Tongue (tissue), 2 donors: ENCODE results near the gene C19orf25. TPM values are rescaled to one million over a fixed set of nuclear protein-coding genes. Genes with fewer than 3 reads are reported as not detected.
"Not testable (repeated sequence)": the region's sequence is repeated elsewhere in the genome, so short reads cannot be mapped to it uniquely, and the experiment has no call there.

Source experiments
- DNase-seq: peaks from one replicate; pipeline ENCODE4 v3.0.0-alpha.2; 2015
- total RNA-seq: library from RNA; depleted of rRNA; stranded (reverse); fragments of >200 nt; gene quantifications from one replicate; pipeline ENCODE4 v1.2.3, GENCODE V29; 2014

The C19orf25 gene
- total RNA-seq, 1 donor from 2014 or later = 14.6 TPM

DNA sequence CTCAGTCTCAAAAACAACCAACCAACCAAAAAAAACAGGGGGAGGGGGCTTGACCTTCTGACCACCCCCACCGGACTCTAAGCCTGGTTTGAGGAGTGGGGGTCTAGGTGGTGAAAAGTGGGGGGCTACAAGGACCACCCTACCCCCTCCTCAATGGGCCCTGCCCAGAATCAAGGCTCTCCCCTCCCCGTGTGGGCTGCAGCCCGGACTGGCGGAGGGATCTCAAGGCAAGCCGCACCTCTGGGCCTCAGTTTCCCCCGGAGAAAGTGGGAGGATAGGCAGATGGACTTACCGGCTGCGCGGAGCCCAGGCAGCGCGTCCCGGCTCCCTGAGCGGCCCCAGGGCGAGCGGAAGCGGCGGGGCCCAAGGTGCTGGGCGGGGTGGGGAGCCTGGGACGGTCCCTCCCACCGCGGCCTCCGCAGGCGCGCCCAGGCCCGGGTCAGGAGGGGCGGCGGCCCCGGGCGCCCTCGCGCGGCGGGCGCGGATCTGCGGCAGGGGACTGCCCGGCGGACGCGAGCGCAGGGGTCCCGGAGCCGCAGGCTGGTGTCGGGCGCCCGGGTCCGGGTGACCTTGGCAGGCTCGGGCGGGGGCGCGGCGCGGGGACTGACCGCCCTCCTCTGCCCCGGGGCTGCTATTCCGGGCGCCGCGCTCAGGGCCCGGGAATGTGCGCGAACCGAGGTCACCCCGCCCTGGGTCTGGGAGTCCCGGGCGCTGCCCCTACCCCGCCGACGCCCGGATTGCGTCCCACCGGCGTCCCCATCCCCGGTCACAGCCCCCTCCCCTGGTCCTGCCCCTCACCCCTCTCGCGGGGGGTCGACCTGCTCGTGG is 33.9 kb upstream of the C19orf25 start, which contains the start of gene ADAMTSL5:
Gene ADAMTSL5, minus strand, starts transcription at position 349 of the 828 bp plus-strand sequence. CDS start 2,076 bp downstream, outside the sequence.
- peak; percentile 69 for DNase-seq

DNA sequence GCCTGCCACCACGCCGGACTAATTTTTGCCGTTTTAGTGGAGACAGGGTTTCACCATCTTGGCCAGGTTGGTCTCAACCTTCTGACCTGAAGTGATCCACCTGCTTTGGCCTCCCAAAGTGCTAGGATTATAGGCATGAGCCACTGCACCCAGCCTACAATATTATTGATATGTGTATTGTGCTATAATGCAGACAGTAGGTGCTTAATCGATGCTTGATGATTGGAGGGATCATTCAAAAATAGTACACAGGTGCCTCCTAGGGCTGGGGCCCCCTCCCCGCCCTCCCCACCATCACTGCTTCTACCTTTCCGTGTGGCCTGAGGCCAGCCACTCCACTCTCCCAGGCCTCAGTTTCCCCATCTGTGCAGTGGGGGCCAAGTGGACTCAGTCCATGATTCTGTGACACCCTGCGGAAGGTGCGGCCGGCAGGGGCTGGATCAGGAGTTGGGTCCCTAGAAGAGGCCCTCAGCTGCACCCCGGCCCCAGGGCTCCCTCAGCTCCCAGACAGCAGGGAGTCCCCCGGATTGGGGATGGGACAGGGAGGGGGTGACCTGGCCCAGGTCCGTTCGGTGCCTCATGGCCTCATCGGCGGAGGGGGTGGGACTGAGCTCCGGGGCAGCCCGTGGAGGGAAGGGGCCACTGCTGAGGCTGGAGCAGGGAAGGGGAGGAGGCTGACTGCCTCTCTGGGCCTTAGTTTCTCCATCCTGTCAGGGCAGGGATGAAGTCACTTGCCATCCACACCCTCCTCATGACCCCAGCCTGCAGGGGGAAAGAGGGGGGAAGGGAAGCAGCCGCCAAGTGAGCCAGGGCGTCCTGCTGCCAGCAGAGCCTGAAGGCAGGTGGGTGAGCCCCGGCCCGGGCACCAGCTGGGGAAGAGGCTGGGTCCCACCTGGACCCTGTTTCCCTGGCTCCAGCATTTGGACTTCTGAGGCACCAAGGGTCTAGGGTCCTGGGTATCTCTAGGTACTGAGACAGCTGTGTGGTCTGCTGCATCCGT is 32.6 kb upstream of the C19orf25 start:
- no peak for DNase-seq

DNA sequence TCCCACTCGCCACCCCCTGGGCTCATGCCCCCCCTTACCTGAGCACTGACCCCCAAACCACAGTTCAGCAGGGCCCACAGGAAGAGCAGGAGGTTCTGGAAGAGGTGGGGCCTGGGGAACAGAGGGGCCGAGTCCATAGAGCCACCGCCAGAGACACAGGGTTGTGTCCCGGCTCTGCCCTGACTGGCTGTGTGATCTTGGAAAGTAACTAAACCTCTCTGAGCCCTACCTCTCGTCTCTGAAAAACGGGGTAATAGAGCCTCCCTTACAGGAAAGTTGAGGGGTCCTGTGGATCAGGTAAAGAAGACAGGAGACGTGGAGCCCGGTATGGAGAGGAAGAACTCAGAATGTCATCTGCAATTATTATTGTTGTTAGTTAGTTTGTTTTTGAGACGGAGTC is 31.8 kb upstream of the C19orf25 start:
- DNase-seq = no peak

DNA sequence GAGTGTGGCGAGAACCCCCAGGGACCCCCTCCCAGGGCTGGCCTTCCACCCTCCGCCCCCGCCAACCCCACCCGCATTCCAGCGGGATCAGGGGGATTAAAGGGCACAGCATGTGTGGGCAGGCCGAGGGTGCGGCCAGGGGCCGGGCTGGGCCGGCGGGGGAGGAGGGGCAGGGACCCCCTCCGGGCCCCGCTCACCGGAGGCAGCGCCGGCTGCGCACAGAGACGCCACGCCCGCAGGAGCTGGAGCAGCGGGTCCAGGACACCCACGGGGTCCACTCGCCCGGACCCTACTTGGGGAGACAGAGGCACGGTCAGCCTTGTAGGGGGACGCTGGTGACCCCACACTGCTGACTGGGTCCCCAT is 31.4 kb upstream of the C19orf25 start:
- DNase-seq = peak; percentile 73

DNA sequence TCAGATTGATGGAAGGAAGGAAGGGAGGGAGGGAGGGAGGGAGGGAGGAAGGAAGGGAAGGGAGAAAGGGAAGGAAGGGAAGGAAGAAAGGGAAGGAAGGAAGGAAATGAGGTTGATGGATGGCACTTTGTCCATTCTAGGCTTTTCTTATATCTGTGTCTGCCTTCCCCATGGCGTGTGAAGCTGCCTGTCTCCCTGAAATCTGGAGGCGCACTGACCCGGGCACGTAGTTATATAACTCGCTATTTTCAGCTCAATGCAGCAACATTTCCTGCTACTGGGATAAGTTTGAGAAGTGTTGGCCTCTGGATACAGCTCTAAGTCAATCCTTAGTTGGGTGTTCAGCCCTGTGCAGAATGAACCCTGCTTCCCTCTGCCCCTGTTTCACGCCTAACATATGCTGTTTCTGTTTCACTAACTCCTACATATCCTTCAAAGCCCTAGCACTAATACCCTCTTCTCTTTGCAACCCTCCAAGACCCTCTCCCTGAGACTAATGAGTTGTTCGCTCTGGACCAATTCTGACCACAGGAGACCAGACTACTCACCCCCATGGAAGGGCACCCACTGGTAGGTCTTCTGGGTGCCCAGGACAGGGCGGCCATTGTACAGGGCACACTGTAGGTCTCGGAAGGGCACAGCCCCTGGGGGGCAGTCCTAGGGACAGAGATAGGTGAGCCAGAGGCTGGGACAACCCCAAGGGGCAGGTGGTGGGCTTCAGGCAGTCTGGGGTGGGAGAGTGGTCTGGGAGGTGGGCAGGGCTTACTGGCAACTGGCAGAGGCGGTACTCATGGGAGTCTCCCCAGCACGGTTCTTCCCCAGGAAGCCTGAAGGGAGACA is 30.8 kb upstream of the C19orf25 start:
- no peak for DNase-seq

DNA sequence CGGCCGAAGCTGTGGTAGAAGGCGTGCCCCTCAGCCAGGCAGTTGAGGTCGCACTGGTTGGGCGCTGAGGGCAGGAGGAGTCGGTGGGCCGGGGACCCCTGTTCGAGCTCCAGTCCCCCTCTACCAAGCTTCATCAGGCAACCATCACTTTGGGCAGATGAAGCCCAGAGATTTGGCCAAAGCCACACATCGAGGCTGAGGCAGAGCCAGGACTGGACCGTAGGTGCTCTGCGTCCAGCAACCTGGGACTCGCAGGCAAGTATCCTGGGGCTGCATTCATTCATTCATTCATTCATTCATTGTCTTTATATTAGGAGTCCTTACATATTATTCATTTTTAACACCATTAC is 29.5 kb upstream of the C19orf25 start:
- no peak for DNase-seq

DNA sequence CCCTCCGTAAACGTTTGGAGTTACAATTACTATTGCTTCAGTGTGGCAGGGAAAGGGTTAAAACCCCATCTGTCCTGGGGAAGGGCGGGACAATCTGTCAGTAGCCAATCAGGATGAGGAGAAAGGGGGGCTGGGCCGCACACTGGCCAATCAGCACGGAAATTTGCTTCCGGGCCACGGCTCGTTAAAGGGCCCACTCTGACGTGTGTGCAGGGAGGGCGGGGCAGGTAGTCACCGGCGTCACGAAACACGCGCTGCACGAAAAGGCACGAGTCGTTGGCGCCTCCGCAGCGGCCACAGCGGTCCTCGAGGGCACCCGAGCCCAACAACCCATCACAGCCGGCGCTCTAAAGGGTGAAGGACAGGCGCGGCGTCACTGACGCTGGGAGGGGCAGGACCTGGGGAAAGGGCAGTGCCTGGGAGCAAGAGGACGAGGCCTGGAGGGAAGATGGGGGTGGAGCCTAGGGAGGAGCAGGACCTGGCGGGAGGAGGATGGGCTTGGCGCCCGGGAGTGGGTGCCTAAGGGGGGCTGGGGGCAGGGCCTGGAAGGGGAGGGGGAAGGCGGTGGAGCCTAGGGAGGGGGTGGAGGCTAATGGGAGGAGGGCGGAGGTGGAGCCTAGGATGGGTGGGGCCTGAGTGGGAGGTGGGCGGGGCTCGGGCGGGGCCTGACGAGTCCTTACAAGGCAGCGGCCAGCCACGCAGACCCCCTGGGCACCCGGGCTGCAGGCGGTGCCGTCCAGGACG is 28.9 kb upstream of the C19orf25 start:
- DNase-seq = peak; percentile 98

DNA sequence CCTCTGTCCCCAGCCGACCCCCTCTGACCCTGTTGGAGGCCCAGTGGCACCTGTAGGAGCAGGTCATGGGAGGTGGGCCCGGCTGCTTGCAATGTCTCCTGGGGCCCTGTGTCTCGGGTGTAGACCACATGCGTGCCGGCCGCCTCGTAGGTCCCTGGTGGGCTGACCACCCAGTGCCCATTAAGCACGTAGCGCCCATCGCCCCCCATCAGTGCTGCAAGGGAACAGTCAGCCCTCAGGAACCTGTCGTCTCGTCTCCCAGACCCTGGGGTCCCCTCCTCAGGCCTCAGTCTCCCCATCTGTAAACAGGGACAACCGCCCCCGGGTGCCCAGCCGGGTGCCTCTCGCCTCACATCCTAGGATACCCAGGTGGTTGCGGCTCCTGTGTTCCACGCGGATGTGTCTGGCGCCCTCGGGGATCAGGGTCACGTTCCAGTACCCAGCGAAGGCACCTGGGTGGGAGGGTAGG is 28.2 kb upstream of the C19orf25 start:
- no peak for DNase-seq

DNA sequence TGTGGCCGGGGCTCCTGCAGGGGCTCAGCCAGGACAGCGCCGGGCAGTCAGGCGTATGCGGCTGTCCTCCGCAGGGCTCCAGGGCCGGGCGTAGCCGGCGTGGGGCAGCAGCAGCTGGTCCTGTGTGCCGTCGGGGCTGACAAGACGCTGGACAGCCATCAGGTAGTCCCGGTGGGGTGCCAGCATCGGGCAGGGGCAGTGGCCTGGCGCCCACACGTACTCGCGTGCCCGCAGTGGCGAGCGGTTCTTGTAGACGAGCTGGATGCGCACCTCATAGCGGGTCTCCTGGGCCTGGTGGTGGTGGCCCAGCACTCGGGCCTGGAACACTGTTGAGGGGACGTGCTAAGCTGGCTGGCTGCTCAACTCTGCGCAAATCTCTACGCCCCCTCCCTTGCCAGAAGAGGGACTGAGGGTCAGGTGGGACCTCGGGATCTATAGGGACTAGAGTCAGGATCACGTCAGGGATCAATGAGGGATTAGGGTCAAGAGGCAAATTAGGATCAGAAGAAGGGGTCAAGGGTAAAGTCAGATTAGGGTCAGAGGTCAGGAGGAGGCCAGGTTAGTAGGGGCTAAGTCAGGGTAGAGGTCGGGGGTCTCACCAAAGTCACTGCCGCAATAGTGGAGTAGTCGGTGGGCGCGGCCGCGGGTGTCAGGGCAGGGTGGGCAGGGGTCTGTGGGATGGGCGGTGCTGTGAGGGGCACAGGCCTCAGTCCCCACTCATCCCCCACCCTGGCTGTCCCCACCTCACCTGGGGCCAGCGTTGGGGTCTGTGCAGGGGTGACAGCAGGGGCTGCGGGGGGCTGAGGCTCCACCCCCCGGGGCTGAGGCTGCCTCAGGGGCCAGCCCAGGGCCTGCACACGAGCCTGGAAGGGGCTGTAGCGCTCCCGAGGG is 27.2 kb upstream of the C19orf25 start:
- DNase-seq = no peak

DNA sequence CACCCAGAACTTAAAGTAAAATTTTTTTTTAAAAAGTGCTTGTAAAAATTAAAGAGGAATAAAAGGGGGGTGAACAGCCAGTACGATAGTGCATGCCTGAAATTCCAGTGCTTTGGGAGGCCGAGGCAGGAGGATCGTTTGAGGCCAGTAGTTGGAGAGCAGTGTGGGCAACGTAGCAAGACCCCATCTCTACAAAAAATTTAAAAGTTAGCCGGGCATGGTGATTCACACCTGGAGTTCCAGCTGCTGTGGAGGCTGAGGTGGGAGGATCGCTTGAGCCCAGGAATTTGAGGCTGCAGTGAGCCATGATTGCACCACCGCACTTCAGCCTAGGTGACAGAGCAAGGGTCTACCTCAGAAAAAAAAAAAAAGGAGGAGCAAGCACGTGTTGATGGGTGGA is 26.0 kb upstream of the C19orf25 start:
- DNase-seq = no peak

DNA sequence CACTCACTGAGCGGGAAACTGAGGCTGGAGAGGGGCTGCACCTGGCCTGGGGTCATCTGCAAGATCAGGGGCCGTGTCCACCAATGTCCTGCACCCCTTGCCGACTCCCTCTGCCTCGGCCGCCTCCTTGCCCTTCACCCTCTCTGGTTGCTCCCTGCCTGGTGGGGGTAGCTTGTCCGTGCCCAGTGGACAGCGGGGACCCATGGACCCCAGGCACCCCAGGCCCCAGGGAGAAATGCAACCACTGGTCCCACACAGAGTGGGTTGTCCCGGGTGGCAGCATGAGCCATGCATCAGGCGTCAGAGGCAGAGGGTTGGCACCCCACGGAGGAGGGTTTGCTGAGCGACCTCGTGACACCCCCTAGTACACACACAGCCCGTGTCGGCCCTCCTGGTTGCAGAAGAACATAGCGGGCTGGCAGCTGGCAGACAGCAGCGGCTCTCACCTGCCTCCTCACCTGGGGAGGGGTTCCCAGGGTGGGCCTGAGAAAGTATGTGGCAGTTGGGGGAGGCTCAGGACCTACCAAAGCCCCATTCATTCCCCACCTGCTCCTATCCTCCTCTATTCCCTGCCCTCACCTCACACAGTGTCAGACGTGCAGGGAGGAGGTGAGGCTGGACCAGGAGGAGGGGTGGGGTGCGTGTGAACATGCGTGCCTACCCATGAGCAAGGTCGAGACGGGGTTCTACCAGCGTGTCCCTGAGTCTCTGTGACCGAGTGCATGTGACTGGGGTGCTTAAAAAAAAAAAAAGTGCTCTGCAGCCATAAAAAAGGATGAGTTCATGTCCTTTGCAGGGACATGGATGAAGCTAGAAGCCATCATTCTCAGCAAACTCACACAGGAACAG is 25.1 kb upstream of the C19orf25 start:
- DNase-seq = no peak

DNA sequence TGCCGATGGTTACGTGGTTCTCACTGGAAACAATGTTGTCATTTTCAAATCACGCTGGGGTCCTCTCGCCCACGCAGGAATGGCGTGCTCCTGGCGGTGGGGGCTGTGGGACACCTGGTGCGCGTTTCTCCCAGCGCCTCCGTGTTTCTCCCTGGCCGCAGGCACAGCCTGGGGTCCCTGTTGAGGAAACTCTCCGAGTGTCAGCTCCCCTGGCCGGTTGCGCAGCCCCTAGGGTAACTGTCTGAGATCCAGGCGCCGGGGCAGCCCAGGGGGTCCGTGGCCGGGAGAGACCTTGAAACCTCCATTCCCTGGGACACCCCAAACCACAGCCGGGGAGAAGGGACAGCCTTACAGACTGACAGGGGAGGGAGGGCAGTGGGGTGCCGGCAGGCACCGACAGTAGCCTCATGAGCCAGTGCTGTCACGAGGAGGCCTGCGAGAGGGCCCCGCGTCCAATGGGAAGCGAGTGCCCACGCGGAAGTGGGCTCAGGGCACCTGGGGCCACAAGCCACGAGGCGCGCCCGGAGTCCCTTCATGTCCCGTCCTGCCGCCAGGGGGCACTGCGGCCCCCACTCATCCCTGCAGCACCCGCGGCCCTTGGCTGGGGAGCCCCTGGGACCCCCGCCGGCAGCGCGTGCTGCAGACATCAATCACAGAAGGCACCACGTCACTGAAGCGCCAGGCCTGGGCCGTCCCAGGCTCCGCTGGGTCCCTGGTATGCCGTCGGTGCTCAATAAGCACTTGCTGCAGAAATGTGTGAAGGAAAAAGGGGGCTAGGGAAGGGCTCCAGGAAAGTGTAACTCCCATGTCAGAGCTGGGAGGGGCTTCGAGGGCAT is 24.3 kb upstream of the C19orf25 start:
- DNase-seq = peak; percentile 52

DNA sequence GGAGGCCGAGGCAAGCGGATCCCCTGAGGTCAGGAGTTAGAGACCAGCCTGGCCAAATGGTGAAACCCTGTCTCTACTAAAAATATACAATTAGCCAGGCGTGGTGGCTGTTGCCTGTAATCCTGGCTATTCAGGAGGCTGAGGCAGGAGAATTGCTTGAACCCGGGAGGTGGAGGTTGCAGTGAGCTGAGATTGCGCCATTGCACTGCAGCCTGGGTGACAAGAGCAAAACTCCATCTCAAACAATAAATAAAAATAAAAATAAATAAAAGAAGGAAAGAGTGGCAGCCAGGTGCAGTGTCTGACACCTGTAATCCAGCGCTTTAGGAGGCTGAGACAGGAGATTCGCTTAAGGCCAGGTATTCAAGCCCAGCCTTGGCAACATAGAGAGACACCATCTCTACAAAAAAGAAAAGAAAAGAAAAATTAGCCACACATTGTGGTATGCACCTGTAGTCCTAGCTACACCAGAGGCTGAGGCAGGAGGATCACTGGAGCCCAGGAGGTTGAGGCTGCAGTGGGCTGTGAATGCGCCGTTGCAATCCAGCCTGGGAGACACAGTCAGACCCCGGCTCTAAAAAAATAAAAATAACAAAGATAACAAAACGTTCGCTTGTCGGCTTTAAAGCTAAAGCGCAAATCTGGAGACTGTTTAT is 23.5 kb upstream of the C19orf25 start:
- DNase-seq = no peak

DNA sequence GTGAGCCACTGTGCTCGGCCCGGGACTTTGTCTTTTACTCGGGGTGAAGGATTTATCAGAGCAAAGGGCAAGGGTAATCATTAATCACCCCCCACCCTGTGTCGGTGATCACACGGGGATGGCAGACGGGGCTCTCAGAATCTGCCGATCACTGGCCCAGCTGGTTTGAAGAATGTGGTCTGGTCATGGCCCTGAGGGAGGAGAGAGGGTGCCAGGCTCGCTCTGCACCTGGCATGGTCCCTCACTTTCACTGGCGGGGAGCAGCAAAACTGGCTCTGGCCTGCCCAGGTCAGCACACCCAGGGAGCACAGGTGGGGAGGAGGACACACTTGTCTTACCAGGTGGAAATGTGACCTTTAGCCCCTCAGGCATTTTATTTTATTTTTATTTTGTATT is 22.2 kb upstream of the C19orf25 start:
- DNase-seq = no peak

DNA sequence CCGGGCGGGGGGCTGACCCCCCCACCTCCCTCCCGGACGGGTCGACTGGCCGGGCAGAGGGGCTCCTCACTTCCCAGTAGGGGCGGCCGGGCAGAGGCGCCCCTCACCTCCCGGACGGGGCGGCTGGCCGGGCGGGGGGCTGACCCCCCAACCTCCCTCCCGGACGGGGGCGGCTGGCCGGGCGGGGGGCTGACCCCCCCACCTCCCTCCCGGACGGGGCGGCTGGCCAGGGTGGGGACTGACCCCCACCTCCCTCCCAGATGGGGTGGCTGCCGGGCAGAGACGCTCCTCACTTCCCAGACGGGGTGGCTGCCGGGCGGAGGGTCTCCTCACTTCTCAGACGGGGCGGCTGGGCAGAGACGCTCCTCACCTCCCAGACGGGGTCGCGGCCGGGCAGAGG is 20.2 kb upstream of the C19orf25 start:
- not testable (repeated sequence) for DNase-seq

DNA sequence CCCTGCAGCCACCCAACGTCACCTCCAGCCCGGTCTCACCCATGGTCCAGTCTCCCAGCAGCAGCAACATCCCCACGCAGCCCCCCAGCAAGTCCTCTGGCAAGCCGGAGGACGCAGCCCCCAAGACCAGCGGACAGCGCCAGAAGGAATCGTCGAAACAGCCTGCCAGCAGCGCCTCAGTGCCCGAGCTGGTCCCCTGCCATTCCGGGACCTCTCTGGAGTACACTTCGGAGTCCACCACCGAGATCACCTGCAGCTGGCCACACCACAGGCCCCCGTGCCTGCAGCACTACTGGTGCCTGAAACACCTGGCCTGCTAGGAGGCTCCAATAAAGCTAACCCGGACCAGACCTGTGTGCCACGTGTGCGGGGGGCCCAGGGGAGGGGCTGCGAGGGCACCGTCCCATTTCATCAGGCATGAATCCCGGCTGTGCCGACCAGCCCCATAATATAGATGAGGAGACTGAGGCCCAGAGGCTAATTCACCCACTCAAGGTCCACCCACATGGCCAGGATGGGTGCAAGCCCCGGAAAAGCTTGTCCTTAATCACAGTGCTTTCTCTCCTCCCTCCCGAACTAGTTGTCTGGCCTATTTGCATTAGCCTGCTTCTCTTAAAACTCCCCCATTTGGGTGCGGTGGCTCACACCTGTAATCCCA is 18.7 kb upstream of the C19orf25 start:
- no peak for DNase-seq
